Right ventricle myocardium inferior (tissue), 1 donor: Measurements from ENCODE around the gene ZNF287. TPM values are rescaled to one million over a fixed set of nuclear protein-coding genes. Genes with fewer than 3 reads are reported as not detected.

Experiments used
- ATAC-seq: fragments of 200-7000 bp; cut with Tn5 transposase; one replicate; pipeline ENCODE4 v1.9.1; 2020; ENCODE audit warnings: mild to moderate bottlenecking, moderate library complexity
- DNase-seq: peaks from one replicate; pipeline ENCODE4 v3.0.0; 2021; ENCODE audit errors: missing footprints
- intact Hi-C: fragments of 100-400 bp; cut with DNase I; formaldehyde crosslinking; loops from one replicate; pipeline ENCODE4 v1.11.0; 2022
- total RNA-seq: library from RNA; stranded (reverse); fragmentation: NEBNext Ultra II Directional; extraction: Animal tissue kit (Norgen Biotek cat#: 25700); gene quantifications from one replicate; pipeline ENCODE4 v1.2.1, GENCODE V29; 2021
- donor health status: DM: no; HTN: yes; CAD: no; lungs with severe emphysema.

Gene ZNF287
- total RNA-seq, 1 donor from 2014 or later, result 8.0 TPM

DNA sequence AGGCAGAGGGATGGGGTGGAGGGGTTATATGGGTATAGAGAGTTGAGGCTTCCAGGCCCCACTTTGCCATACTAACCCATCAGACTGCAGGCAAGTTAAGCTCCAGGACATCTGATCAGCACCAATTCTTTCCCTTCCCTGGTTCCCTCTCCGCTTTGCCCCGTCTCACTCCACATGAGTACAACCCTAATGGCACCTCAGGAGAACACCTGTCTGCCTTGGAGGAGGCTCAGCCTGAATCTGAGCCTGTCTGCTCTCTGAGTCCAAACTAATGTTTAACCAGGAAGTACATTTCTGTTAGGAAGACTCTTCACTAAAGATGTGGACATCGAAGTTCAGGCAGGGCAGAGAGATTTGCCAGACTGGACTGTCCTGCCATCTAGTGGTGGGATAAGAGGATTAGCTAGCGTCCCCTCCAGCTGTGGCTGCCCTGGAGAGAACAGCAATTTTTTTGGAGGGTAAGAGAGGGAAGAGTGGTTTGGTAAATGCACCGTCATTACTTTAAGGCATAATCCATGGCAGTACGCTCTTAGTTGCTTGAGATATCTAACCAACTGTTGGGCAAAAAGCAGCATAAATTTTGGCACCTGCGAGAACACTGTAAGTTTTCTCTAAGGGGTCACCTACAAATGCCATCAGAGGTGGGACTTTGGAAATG, 47.8 kb downstream of the ZNF287 start:
- intact Hi-C loops, result loop anchor here (1.0 to 2.0 kb wide), 2 partner anchors 68 to 156 kb away; no protein-coding TSS in a partner anchor
- ATAC-seq, result peak; percentile 93
- DNase-seq, result peak; percentile 62

DNA sequence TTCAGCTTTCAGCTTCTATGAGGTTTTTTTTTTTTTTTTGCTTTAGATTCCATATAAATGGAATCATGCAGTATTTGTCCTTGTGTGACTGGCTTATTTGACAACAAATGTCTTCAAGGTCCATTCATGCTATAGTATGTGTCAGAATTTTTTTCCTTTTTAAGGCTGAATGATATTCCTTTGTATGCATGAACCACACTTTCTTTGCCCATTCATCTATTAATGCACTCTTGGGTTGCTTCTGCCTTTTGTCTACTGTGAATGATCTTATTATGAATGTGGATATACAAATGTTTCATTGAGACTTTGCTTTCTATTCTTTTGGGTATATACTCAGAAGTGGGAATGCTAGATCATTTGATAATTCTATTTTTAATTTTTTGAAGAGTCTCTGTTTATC, 50.0 kb downstream of the ZNF287 start:
- intact Hi-C loops, result no loop called here
- DNase-seq (no peak), ATAC-seq (no peak)

DNA sequence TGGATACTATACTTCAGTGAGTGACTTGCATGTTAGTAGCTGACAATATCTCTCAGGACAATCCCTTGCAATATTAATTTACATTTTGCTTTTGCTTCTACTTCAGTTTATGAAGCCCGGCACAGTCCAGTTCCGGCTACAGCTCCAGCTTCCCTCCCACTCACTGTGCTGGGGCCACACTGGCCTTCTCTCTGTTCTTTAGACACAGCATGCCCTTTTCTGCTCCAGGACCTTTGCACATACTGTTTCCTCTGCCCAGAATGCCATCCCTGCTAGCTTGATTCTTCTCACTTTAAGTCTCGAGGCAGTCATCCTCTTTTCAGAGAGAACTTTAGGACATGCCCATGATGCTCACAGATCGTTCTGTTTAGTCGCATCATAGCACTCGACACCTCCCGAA, 51.5 kb downstream of the ZNF287 start:
- intact Hi-C loops, result no loop called here
- DNase-seq (no peak), ATAC-seq (no peak)

DNA sequence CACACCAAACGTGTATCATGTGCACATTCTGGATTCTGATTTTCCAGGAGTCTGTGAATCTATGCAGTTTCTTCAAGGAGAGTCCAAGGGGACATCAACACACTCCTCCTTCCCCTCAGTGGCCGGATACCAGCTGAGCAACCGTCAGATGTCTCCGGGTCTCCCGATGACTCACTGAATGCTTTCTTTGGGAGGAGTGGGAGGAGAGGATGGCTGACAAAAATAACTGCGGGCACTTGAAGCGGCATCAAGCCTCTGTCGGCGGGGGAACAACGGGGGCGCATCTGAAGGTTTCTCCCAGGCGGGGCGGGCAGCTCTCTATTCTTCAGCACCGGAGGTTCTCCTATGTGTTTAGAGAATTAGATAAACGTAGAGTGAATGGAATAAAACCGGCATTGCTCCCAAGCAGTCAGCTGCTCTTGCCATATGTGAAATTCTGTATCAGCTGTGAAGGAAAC, 52.4 kb downstream of the ZNF287 start:
- intact Hi-C loops, result no loop called here
- no peak for DNase-seq
- no peak for ATAC-seq

DNA sequence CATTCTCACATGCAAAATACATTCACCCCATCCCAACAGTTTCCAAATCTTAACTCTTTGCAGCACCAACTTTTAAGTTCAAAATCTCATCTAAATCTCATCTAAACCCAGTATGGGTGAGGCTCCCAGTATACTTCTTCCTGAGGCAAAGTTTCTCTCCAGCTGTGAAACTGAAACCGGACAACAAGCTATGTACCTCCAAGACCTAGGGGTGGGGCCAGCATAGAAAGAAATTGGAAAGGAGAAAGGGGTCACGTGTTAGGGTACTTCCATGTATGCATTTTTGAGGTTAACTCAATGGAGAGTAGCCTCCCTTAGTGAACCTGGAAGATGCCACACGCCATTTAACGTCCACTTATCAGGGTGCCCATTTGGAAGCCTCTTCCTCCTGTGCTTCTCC, 53.1 kb downstream of the ZNF287 start:
- ATAC-seq, result no peak
- intact Hi-C loops, result no loop called here
- DNase-seq, result no peak

DNA sequence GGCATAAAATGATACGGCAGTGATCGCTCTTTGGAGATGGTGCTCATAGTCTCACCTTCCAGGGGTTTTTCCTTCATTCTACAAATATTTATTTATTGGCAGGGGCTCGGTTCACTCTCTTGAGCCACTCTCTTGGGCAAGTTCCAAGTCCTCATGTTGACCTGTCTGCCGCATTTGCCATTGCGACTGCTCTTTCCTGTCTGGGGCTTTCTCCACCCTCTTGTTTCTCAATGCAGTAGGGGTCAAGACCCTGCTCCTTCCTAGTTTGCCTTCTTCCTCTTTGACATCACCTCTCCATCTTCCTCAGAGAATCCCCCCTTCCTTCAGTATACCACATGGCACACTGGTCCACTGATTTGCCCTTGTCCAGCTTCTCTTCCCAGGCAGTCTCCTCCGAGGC, 55.1 kb downstream of the ZNF287 start:
- ATAC-seq, result no peak
- intact Hi-C loops, result no loop called here
- no peak for DNase-seq

DNA sequence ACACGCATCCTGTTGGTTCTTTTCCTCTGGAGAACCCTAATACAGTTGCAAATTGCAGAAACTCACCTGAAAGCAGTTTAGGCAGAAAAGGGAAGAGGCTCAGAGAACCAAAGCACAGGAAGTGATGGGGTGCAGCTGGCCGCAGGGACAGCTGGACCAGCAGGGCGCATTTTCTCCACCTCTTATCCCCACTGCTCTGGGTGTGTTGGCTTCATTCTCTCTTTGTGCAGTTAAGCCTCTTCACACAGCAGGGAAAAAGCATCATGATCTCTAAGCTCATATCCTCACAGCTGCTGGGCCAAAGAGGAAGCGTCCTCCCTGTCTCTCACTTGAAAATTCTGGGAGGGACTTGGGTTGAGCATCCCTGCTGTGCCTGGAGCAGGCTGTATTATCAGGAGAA, 57.0 kb downstream of the ZNF287 start:
- DNase-seq (no peak), ATAC-seq (no peak)
- intact Hi-C loops, result no loop called here

DNA sequence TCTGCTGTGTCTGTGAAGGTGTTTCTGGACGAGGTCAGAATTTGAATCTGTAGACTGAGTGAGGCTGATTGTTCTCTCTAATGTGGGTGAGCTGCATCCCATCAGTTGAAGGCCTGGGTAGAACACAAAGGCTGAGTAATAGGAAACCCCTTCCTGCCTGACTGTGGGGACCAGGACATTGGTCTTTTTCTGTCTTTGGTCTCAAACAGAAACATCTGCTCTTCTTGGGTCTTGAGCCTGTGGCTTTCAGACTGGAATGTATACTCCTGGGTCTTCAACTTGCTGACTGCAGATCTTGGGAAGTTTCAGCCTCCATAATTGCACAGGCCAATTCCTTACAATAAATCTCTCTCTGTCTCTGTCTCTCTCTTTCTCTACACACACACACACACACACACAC, 57.4 kb downstream of the ZNF287 start:
- no peak for DNase-seq
- intact Hi-C loops, result no loop called here
- no peak for ATAC-seq

DNA sequence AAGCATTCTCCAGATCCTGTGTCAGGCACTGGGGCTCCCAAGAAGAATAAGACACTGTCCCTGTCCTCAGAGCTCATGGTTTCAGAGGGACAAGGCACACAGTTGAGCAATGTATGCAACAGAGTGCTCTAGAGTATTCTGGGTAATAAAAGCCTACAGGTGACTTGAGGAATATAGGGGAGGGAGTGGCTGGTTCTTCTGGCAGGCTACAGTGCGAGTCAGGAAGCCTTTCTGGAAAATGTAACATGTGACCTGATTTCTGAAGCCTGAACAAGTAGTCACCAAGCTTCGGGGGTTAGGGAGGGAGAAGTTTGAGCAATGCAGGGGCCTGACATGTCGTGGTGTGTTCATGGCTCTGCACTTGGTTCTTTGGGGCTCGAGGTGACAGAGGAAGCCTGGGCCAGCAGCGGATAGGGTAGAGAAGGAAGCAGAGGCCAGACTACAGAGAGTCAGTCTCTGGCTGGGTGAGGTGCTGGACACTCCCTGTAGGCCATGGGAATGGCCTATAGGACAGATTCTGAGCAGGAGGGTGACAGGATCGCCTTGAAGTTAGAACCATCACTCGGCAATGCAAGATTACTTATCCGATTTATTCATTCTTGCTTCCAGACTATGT, 61.0 kb downstream of the ZNF287 start:
- no peak for ATAC-seq
- intact Hi-C loops, result no loop called here
- DNase-seq, result no peak

DNA sequence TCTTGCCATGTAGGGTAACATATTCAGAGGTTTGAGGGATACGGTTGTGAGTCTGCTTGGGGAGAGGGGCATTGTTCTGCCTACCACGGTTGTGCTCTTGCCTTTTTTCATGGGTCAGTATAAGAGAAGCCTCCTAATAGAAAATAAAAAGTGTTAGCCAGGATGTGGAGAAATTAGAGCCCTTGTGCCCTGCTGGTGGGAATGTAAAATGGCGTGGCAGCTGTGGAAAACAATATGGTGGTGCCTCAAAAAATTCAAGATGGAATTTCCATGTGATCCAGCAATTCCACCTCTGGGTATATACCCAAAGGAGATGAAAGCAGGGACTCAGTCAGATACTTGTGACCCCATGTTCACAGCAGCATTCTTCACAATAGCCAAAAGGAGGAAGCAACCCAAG, 62.8 kb downstream of the ZNF287 start:
- DNase-seq (no peak), ATAC-seq (no peak)
- intact Hi-C loops, result no loop called here

DNA sequence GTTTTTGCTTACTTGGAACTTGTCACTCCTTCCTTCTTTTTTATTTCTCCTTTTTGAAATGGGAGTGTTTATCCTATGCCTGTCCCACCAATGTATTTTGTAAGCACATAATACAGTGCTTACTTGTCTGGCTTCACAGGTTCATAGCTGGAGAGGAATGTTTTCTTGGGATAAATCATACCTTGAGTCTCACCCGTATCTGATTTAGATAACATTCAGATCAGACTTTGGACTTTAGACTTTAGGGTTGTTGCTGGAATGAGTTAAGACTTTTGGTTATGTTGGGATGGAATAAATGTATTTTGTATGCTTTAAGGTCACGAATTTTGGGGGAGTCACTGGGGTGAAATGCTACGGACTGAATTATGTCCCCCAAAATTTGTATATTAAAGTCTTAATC, 64.0 kb downstream of the ZNF287 start:
- DNase-seq (no peak), ATAC-seq (no peak)
- intact Hi-C loops, result loop anchor here (5.0 kb wide), 1 partner anchor 43 kb away; no protein-coding TSS in a partner anchor

Other genes with a start within 250 kb of the ZNF287 start
- gene CENPV, start 215.7 kb downstream of the ZNF287 start, total RNA-seq, result 12.8 TPM
- gene UBB, start 188.1 kb downstream of the ZNF287 start, total RNA-seq, result 1,403 TPM
- 11.2 TPM for gene TRPV2, start 153.6 kb downstream of the ZNF287 start, total RNA-seq
- gene LRRC75A, start 77.0 kb downstream of the ZNF287 start, total RNA-seq, result 1.1 TPM
- gene ZNF624, start 84.6 kb upstream of the ZNF287 start, total RNA-seq, result 2.0 TPM
- 1.5 TPM for gene CCDC144A, start 121.0 kb upstream of the ZNF287 start, total RNA-seq